Measurements from ENCODE around the gene RYR2.
"Not testable (repeated sequence)": the region's sequence is repeated elsewhere in the genome, so short reads cannot be mapped to it uniquely, and the experiment has no call there.

The RYR2 gene

GRCh38 chr1:237811633-237812032 lies 769.6 kb downstream of the RYR2 start:
- TF ChIP-seq CTCF (IDR thresholded peaks at IDR 0.05; ENCODE audit: poor library complexity, severe bottlenecking) = no peak
- Histone ChIP-seq H3K27ac (ENCODE audit: poor library complexity, severe bottlenecking) (no peak overlapping the region), H3K27me3 (ENCODE audit: insufficient read depth, poor library complexity, severe bottlenecking) (no peaks in the 10 kb centered on the region), H3K9me3 (ENCODE audit: severe bottlenecking) (no peaks in the 10 kb centered on the region), H3K4me1 (ENCODE audit: insufficient read depth, poor library complexity, severe bottlenecking) (no peaks in the 10 kb centered on the region), H3K4me3 (ENCODE audit: severe bottlenecking) (no peak overlapping the region), H3K36me3 (ENCODE audit: low read depth) (no peaks in the 10 kb centered on the region)
- ATAC-seq (ENCODE audit: low read depth) = no peak
- DNase-seq (ENCODE audit: low spot score) = no peak

- ATAC-seq (ENCODE audit: low read depth) = no peak
- TF ChIP-seq CTCF (IDR thresholded peaks at IDR 0.05; ENCODE audit: poor library complexity, severe bottlenecking) = no peak
- DNase-seq (ENCODE audit: low spot score) = no peak
- Histone ChIP-seq H3K4me1 (ENCODE audit: insufficient read depth, poor library complexity, severe bottlenecking) (no peaks in the 10 kb centered on the region), H3K36me3 (ENCODE audit: low read depth) (no peaks in the 10 kb centered on the region), H3K9me3 (ENCODE audit: severe bottlenecking) (no peaks in the 10 kb centered on the region), H3K27ac (ENCODE audit: poor library complexity, severe bottlenecking) (no peak overlapping the region), H3K27me3 (ENCODE audit: insufficient read depth, poor library complexity, severe bottlenecking) (no peaks in the 10 kb centered on the region), H3K4me3 (ENCODE audit: severe bottlenecking) (no peak overlapping the region)
Measured at GRCh38 chr1:237812061-237812460, 770.1 kb downstream of the RYR2 start.

- no peaks in the 10 kb centered on the region for H3K9me3 ChIP-seq (ENCODE audit: severe bottlenecking)
- H3K27ac ChIP-seq (ENCODE audit: poor library complexity, severe bottlenecking) = no peak overlapping the region
- H3K4me3 ChIP-seq (ENCODE audit: severe bottlenecking) = no peak overlapping the region
- peak; percentile 34 for TF ChIP-seq CTCF (IDR thresholded peaks at IDR 0.05; ENCODE audit: poor library complexity, severe bottlenecking)
- DNase-seq (ENCODE audit: low spot score) (no peak), ATAC-seq (ENCODE audit: low read depth) (no peak)
- H3K27me3 ChIP-seq (ENCODE audit: insufficient read depth, poor library complexity, severe bottlenecking) = no peaks in the 10 kb centered on the region
- no peaks in the 10 kb centered on the region for H3K36me3 ChIP-seq (ENCODE audit: low read depth)
- H3K4me1 ChIP-seq (ENCODE audit: insufficient read depth, poor library complexity, severe bottlenecking) = no peaks in the 10 kb centered on the region
Measured at GRCh38 chr1:237814319-237814924, 772.4 kb downstream of the RYR2 start.

GRCh38 chr1:237817277-237817676 lies 775.3 kb downstream of the RYR2 start:
- TF ChIP-seq CTCF (IDR thresholded peaks at IDR 0.05; ENCODE audit: poor library complexity, severe bottlenecking) = no peak
- Histone ChIP-seq H3K9me3 (ENCODE audit: severe bottlenecking) (no peaks in the 10 kb centered on the region), H3K27me3 (ENCODE audit: insufficient read depth, poor library complexity, severe bottlenecking) (no peaks in the 10 kb centered on the region), H3K4me1 (ENCODE audit: insufficient read depth, poor library complexity, severe bottlenecking) (no peaks in the 10 kb centered on the region), H3K36me3 (ENCODE audit: low read depth) (no peaks in the 10 kb centered on the region), H3K27ac (ENCODE audit: poor library complexity, severe bottlenecking) (no peak overlapping the region), H3K4me3 (ENCODE audit: severe bottlenecking) (no peak overlapping the region)
- no peak for ATAC-seq (ENCODE audit: low read depth)
- no peak for DNase-seq (ENCODE audit: low spot score)

- not testable (repeated sequence) for H3K4me3 ChIP-seq (ENCODE audit: severe bottlenecking); H3K27me3 ChIP-seq (ENCODE audit: insufficient read depth, poor library complexity, severe bottlenecking); DNase-seq (ENCODE audit: low spot score); ATAC-seq (ENCODE audit: low read depth); H3K36me3 ChIP-seq (ENCODE audit: low read depth); H3K9me3 ChIP-seq (ENCODE audit: severe bottlenecking); H3K27ac ChIP-seq (ENCODE audit: poor library complexity, severe bottlenecking); H3K4me1 ChIP-seq (ENCODE audit: insufficient read depth, poor library complexity, severe bottlenecking)
Measured at GRCh38 chr1:237820634-237821033, 778.6 kb downstream of the RYR2 start.
